Activated CD8-positive, alpha-beta T cell treated with anti-CD3 and anti-CD28 coated beads for 36 hours (primary cell): ENCODE measurements around the gene BPIFB2. TPM values are rescaled to one million over a fixed set of nuclear protein-coding genes. Genes with fewer than 3 reads are reported as not detected.

ENCODE experiments used
- ATAC-seq: fragments of 200-7000 bp; cut with Tn5 transposase; one replicate; pipeline ENCODE4 v1.10.0; 2021; ENCODE audit warnings: mild to moderate bottlenecking, moderate library complexity
- CTCF ChIA-PET: fragments of 350-600 bp; sonication (Branson Sonifier 250); formaldehyde crosslinking; loops from one replicate; lab custom pipeline; 2021; ENCODE audit warnings: antibody characterized with exemption; lab: Charles Lee
- POLR2A ChIA-PET: fragments of 350-600 bp; sonication (Branson Sonifier 250); formaldehyde crosslinking; loops from one replicate; lab custom pipeline; 2021; ENCODE audit warnings: antibody characterized with exemption; lab: Charles Lee
- DNase-seq: peaks from one replicate; pipeline ENCODE4 v3.0.0-alpha.2; 2020
- H3K27ac Mint-ChIP-seq: one replicate; pipeline ENCODE4 v1.8.0; 2021; ENCODE audit warnings: mild to moderate bottlenecking, mixed read lengths
- H3K27me3 Mint-ChIP-seq: one replicate; pipeline ENCODE4 v1.8.0; 2021; ENCODE audit warnings: mixed read lengths
- H3K36me3 Mint-ChIP-seq: one replicate; pipeline ENCODE4 v1.8.0; 2021; ENCODE audit warnings: low read depth, mixed read lengths
- H3K4me1 Mint-ChIP-seq: one replicate; pipeline ENCODE4 v1.8.0; 2021; ENCODE audit warnings: low read depth, mixed read lengths
- H3K4me3 Mint-ChIP-seq: one replicate; pipeline ENCODE4 v1.8.0; 2021; ENCODE audit warnings: mild to moderate bottlenecking, moderate library complexity, mixed read lengths
- H3K9me3 Mint-ChIP-seq: one replicate; pipeline ENCODE4 v1.8.0; 2021; ENCODE audit warnings: mixed read lengths
- CTCF ChIP-seq: fragments of 200-600 bp; IDR thresholded peaks from one replicate; pipeline ENCODE4 v1.8.0; 2022; ENCODE audit warnings: antibody characterized with exemption, mild to moderate bottlenecking
- intact Hi-C: fragments of 100-400 bp; cut with micrococcal nuclease; formaldehyde crosslinking; loops from one replicate; pipeline ENCODE4 v1.10.0; 2022
- total RNA-seq, 2 experiments: library from RNA; stranded (reverse); gene quantifications; one replicate each; pipeline ENCODE4 v1.2.3, GENCODE V29; 2021

The BPIFB2 gene
- total RNA-seq, 2 experiments from 2014 or later, result not detected

- Mint-ChIP-seq H3K4me1 (no peaks in the 10 kb centered on the region), H3K27ac (no peak overlapping the region), H3K4me3 (no peak overlapping the region), H3K27me3 (no peaks in the 10 kb centered on the region), H3K36me3 (no peaks in the 10 kb centered on the region), H3K9me3 (peaks cover 14% of the 10 kb centered on the region)
- TF ChIP-seq CTCF, result no peak
- ATAC-seq (no peak), DNase-seq (no peak)
- ChIA-PET CTCF (no interaction called here), POLR2A (no interaction called here)
- intact Hi-C loops, result no loop called here
Observed at GRCh38 chr20:33046412-33046811, 38.9 kb downstream of the BPIFB2 start.

DNA sequence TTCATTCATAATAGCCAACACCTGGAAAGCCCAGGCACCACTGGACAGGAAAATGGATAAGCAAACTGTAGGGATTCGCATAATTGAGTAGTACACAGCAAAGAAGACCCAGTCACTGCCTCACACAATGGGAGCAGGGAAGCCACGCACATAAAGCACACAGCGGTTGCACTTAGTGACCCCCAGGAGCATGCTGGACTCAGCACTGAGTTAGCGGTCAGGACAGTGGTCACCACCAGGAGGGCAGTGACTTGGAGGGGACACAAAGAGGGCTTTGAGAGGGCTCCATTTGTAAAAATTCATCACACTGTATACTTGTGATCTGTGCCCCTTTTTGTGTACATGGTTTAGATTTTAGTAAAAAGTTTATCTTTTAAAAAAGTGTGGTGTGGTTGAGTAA is 43.8 kb downstream of the BPIFB2 start:
- POLR2A ChIA-PET, result no interaction called here
- ATAC-seq (no peak), DNase-seq (no peak)
- intact Hi-C loops, result no loop called here
- no peak for TF ChIP-seq CTCF
- Mint-ChIP-seq H3K27ac (no peak overlapping the region), H3K36me3 (no peaks in the 10 kb centered on the region), H3K4me1 (no peaks in the 10 kb centered on the region), H3K4me3 (no peak overlapping the region), H3K9me3 (peaks cover 2% of the 10 kb centered on the region), H3K27me3 (no peaks in the 10 kb centered on the region)
- CTCF ChIA-PET, result no interaction called here

GRCh38 chr20:33053291-33054106 is 46.0 kb downstream of the BPIFB2 start, which contains the start of gene BPIFB3:
Gene BPIFB3, plus strand, starts transcription at chr20:33053903. Its CDS starts 1,533 bp downstream, at chr20:33055436.
- intact Hi-C loops, result no loop called here

DNA sequence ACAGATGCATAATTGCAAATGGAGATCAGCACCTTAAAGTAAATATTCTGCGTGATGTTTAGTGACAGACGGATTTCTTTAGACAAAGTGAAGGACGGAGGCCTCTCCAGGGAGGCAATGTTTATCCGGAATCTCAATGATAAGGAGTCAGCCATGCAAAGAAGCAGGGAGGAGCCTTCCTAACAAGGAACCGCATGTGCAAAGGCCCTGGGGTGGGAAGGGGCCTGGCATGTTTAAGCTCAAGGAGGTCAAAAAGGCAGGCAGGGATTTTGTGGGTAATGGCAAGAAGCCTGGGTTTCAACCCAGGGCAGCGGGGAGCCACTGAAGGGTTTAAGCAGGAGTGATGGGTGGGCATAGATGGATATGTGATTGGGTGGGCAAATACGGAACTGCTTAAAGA is 46.9 kb downstream of the BPIFB2 start:
- intact Hi-C loops, result no loop called here
- no peak overlapping the region for H3K4me3 Mint-ChIP-seq
- no peak for TF ChIP-seq CTCF
- ATAC-seq (no peak), DNase-seq (no peak)
- no peaks in the 10 kb centered on the region for H3K9me3 Mint-ChIP-seq
- no peak overlapping the region for H3K27ac Mint-ChIP-seq
- ChIA-PET POLR2A (interaction anchor here (1.0 kb wide), 1 partner anchor 31 kb away, joined by 3 read pairs; no protein-coding TSS in a partner anchor), CTCF (interaction anchor here (2.1 kb wide), 1 partner anchor 14 kb away, joined by 5 read pairs; no protein-coding TSS in a partner anchor)
- no peaks in the 10 kb centered on the region for H3K4me1 Mint-ChIP-seq
- H3K27me3 Mint-ChIP-seq, result no peaks in the 10 kb centered on the region
- H3K36me3 Mint-ChIP-seq, result no peaks in the 10 kb centered on the region

More at GRCh38 chr20:33053291-33054106, 46.0 kb downstream of the BPIFB2 start, which contains the start of gene BPIFB3:
- H3K9me3 Mint-ChIP-seq, result no peaks in the 10 kb centered on the region
- no peaks in the 10 kb centered on the region for H3K36me3 Mint-ChIP-seq
- ATAC-seq (no peak), DNase-seq (no peak)
- ChIA-PET CTCF (no interaction called here), POLR2A (no interaction called here)
- no peak within 1 kb of the TSS for H3K4me3 Mint-ChIP-seq
- H3K27me3 Mint-ChIP-seq, result no peaks in the 10 kb centered on the region
- H3K4me1 Mint-ChIP-seq, result no peaks in the 10 kb centered on the region
- H3K27ac Mint-ChIP-seq, result no peak within 1 kb of the TSS
- no peak for TF ChIP-seq CTCF

GRCh38 chr20:33054791-33055190 is 47.3 kb downstream of the BPIFB2 start:
- POLR2A ChIA-PET, result interaction anchor here (1.0 kb wide), 1 partner anchor 31 kb away, joined by 3 read pairs; no protein-coding TSS in a partner anchor
- no peak for TF ChIP-seq CTCF
- ATAC-seq, result no peak
- CTCF ChIA-PET, result interaction anchor here (2.1 kb wide), 1 partner anchor 14 kb away, joined by 5 read pairs; no protein-coding TSS in a partner anchor
- Mint-ChIP-seq H3K27ac (no peak overlapping the region), H3K4me1 (no peaks in the 10 kb centered on the region), H3K27me3 (no peaks in the 10 kb centered on the region), H3K4me3 (no peak overlapping the region), H3K36me3 (no peaks in the 10 kb centered on the region), H3K9me3 (no peaks in the 10 kb centered on the region)
- intact Hi-C loops, result no loop called here
- no peak for DNase-seq
